Renal pelvis (tissue), 4 donors: ENCODE results near the gene PRKG1. TPM values are rescaled to one million over a fixed set of nuclear protein-coding genes. Genes with fewer than 3 reads are reported as not detected.

Experiments used
- DNase-seq: peaks from one replicate; pipeline ENCODE4 v3.0.0-alpha.2; 2013
- polyA plus RNA-seq, 3 donors: library from polyadenylated mRNA; unstranded; fragments of 120-200 nt; gene quantifications; one replicate each; pipeline ENCODE4 v1.2.1, GENCODE V29; 2013; ENCODE audit not compliant: insufficient read length in 3 of 3

PRKG1 gene
- polyA plus RNA-seq, 3 donors: 10.7 to 12.2 (median 11.3) TPM

- no peak for DNase-seq
Measured at GRCh38 chr10:51800725-51801424, 726.6 kb downstream of the PRKG1 start.

DNA sequence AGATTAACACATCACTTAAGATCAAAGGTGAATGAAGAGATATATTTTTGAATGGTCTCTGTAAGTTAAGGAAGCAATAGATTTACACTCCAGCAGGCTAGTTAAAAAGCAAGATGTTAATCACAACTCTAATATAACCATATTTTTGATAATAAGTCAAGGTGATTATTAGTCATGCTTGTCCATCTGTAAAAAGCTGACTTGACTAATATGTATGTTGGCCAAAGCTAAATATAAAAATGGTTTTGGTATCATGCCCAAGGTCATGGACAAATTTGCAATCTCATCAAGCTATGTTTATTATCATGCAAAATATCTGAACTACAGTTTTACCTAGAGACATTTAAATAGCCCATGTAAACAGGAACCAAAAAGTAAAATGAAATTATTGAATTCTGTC is 727.7 kb downstream of the PRKG1 start:
- DNase-seq: no peak

- no peak for DNase-seq
Measured at GRCh38 chr10:51804866-51805265, 730.6 kb downstream of the PRKG1 start.

- no peak for DNase-seq
Measured at GRCh38 chr10:51806079-51806835, 732.0 kb downstream of the PRKG1 start.

- DNase-seq: no peak
Measured at GRCh38 chr10:51808187-51808586, 733.9 kb downstream of the PRKG1 start.

- no peak for DNase-seq
Measured at GRCh38 chr10:51815723-51816122, 741.4 kb downstream of the PRKG1 start.

DNA sequence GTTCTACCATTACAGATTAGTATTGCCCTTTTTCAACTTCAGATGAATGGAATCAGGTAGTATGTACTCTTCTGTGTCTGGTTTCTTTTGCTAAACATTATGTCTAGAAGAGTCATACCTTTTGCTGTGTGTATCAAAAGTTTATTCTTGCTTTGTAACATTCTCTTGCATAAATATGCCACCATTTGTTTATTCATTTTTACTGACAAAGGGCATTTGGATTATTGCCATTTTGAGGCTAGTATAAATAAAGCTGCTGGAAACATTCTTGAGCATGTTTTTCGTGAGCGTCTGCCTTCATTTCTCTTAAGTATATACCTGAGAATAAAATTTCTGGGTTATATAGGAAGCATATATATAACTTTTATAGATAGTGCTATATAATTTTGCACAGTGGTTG is 746.8 kb downstream of the PRKG1 start:
- DNase-seq: no peak

GRCh38 chr10:51821745-51822144 is 747.5 kb downstream of the PRKG1 start:
- DNase-seq: no peak

DNA sequence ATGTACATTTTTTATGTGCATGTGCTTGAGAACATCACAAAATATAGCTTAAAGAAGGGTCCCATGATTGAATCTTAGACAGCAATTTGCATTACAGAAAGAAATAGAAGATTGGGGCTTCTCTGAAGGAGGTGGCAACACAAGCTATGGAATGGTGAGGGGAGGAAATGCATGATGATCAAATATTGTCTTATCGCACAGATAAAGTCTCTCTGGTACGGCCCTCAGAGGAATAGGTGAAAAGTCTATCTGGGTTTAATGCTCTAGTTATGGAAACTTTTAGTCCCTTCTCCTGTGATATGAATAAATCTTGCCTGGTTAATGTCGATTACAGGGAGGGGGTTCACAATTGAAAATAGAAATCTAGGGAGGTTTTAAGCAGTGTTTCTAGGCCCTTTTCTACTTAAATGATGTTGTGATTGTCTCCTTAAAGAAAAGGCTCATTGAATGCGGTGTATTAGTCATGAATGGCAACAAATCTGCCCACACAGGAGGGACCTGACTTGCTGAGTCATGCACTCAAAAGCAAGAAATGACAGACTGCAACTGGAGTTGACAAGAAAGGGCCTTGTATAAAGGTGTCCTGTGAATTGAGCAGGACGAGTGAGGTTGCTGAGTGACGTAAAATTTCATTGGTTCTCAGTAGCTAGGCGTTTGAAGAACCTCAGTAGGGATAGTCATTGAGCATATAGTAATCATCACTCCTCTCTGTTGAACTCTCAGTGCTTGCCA is 758.5 kb downstream of the PRKG1 start:
- DNase-seq: no peak

GRCh38 chr10:51834548-51834947 is 760.3 kb downstream of the PRKG1 start:
- DNase-seq: no peak

GRCh38 chr10:51838471-51838870 is 764.2 kb downstream of the PRKG1 start:
- no peak for DNase-seq

- DNase-seq: no peak
Measured at GRCh38 chr10:51843966-51844365, 769.7 kb downstream of the PRKG1 start.

DNA sequence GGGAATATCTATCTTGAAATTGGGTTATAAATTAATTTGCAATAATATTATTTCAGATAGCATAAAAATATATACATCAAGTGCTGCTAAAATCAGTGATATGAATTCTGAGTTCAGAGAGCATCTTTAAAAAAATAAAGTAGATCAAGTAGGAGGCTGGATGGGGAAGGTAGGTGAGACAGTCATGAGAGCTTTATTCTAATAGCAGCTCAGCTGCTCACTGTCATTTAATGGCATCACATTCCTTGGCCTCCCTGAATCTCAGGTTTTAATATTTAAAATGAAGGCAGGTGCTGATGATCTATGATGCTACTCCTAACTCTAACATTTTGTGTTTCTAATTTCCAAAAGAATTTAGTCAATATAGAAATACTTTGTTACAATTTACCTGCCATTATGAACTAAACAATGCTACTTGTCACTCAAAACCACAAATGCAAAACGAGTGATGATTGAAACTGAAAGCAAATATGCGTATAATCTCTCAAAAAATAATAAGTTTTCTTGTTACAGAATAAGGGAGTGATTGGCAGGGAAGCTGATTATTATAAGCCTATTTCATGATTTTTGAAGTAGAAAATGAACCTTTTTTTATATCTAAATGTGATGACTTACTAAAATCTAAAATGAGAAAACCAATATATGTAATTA is 772.7 kb downstream of the PRKG1 start:
- DNase-seq: no peak

GRCh38 chr10:51852297-51852696 is 778.0 kb downstream of the PRKG1 start:
- DNase-seq: no peak

GRCh38 chr10:51857305-51857704 is 783.0 kb downstream of the PRKG1 start:
- DNase-seq: no peak

DNA sequence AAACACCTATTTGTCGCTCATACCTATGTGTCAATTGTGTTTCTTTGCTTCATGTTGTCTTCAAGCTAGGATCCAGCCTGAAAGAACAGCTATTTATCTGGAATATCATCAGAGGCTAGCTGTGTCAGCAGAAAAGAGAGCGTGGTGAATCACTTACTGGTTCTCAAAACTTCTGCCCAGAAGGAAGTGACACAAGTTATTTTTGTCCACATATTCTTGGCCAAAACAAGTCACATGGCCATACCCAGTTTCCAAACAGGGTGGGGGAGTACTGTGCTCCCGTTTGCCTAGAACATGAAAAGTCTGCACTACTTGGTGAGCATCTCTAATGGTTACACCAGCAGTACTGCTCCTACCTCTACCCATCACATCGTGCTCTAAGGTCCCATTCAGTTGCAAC is 786.0 kb downstream of the PRKG1 start:
- DNase-seq: no peak

DNA sequence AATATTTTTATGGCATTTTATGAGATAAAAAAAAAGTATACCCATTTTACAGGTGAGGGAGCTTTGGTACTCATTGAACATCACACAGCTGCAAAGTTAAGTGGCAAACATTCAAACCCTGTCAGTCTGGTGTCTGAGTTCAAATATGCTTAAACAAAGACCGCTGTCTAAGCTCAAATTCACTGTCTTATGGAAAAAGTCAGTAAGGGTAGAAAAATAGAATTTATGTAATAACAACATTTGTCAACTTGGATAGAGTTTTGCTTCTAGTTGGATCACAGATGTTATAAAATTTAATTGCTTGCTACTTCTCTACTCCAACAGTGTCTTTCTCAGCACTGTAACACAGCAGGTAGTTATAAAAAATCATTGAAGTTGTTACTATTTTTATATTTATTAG is 786.8 kb downstream of the PRKG1 start:
- DNase-seq: no peak

DNA sequence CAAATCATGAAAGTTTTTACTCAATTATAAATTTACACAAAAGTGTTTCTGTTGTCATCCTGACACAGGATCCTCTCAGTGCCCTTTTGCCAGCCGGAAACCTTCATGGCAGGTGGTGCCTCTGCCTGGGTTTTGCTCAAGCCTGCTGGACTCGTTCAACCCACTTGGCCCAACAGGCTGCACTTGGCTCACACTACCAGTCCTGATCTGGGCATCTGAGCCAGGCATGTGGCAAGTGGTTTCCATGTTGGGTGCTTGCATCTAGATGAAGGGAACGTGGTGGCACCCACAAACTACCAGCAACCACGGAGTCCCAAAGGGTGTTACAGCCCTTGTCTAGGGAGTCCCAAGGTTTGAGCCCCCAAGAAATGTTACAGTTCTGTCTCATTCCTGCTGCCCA is 787.4 kb downstream of the PRKG1 start:
- no peak for DNase-seq

- DNase-seq: no peak
Measured at GRCh38 chr10:51862149-51862548, 787.9 kb downstream of the PRKG1 start.

- DNase-seq: no peak
Measured at GRCh38 chr10:51867956-51868355, 793.7 kb downstream of the PRKG1 start.

DNA sequence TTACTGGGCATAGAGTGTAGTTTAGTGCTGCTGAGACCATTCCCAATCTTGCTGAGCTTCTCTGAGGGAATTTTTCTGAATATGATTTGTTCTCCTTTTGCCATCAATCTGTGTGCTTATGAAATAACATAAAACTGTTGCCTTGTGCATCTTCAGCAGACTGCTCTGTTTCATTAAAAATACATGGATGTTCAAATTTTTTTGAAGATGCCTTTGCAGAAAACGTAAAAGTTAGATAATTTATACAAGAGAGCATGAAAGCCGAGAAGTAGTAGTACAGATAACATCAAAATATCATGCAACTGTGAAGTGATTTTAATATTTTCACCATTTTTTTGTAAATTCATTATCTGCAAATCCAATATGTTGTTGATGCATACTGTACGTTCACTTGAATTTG is 799.8 kb downstream of the PRKG1 start:
- DNase-seq: no peak

- no peak for DNase-seq
Measured at GRCh38 chr10:51875610-51876009, 801.3 kb downstream of the PRKG1 start.
